OCI-M2 (cell line): Measurements from ENCODE around the gene ADAMTSL5.
A peak's percentile ranks its signal among the peaks of the same experiment; 100 is the strongest.

Experiments used
- DNase-seq: peaks from one replicate; lab custom pipeline; 2025; ENCODE audit not compliant: unreplicated experiment; lab: John Stamatoyannopoulos, UW

The ADAMTSL5 gene

GRCh38 chr19:1496714-1497577 lies 15.9 kb downstream of the ADAMTSL5 start:
- no peak for DNase-seq

GRCh38 chr19:1495799-1496713 lies 16.8 kb downstream of the ADAMTSL5 start:
- DNase-seq, result no peak

GRCh38 chr19:1495051-1495798 lies 17.6 kb downstream of the ADAMTSL5 start:
- DNase-seq, result no peak

- no peak for DNase-seq
These were observed 18.6 kb downstream of the ADAMTSL5 start for GRCh38 chr19:1494115-1494815.

- DNase-seq, result no peak
These were observed 20.3 kb downstream of the ADAMTSL5 start for GRCh38 chr19:1492474-1493006.

GRCh38 chr19:1491849-1492170 lies 21.0 kb downstream of the ADAMTSL5 start:
- DNase-seq, result no peak

GRCh38 chr19:1491114-1491848 lies 21.5 kb downstream of the ADAMTSL5 start, which contains the start of gene REEP6:
REEP6 (plus strand) TSS chr19:1491181; CDS start chr19:1491270, 89 bp downstream.
- no peak for DNase-seq

GRCh38 chr19:1490311-1491113 lies 22.3 kb downstream of the ADAMTSL5 start, which contains the start of gene PCSK4:
PCSK4 (minus strand) TSS chr19:1490350; CDS start chr19:1490346, 4 bp downstream.
- peak; percentile 89 for DNase-seq

GRCh38 chr19:1489463-1490310 lies 23.1 kb downstream of the ADAMTSL5 start:
- DNase-seq, result no peak

- no peak for DNase-seq
These were observed 24.6 kb downstream of the ADAMTSL5 start for GRCh38 chr19:1488282-1488601.

GRCh38 chr19:1487576-1488281 lies 25.1 kb downstream of the ADAMTSL5 start:
- DNase-seq, result no peak

- DNase-seq, result no peak
These were observed 25.9 kb downstream of the ADAMTSL5 start for GRCh38 chr19:1486720-1487575.

- no peak for DNase-seq
These were observed 28.8 kb downstream of the ADAMTSL5 start for GRCh38 chr19:1483979-1484428.

GRCh38 chr19:1483131-1483978 lies 29.5 kb downstream of the ADAMTSL5 start:
- DNase-seq, result no peak

GRCh38 chr19:1482361-1483130 lies 30.3 kb downstream of the ADAMTSL5 start:
- DNase-seq, result no peak
